Esophagus (tissue), 2 donors: ENCODE data around the gene SLC4A1AP. TPM values are rescaled to one million over a fixed set of nuclear protein-coding genes. Genes with fewer than 3 reads are reported as not detected.

Experiments
- H3K27ac ChIP-seq, 2 donors: one replicate each; pipeline ENCODE4 v1.5.1; 2013; ENCODE audit warnings: low read depth in 2 of 2, mild to moderate bottlenecking in 2 of 2, inconsistent platforms in 1 of 2, low read length in 1 of 2, moderate library complexity in 1 of 2
- H3K27me3 ChIP-seq, 2 donors: one replicate each; pipeline ENCODE4 v1.6.1; 2013; ENCODE audit warnings: low read length in 2 of 2, control low read depth in 1 of 2, mild to moderate bottlenecking in 1 of 2; ENCODE audit not compliant: insufficient read depth in 2 of 2, control insufficient read depth in 1 of 2
- H3K36me3 ChIP-seq, 2 donors: one replicate each; pipeline ENCODE4 v1.6.1; 2013; ENCODE audit warnings: low read length in 1 of 2; ENCODE audit not compliant: control insufficient read depth in 2 of 2, insufficient read depth in 2 of 2
- H3K4me1 ChIP-seq, 2 donors: one replicate each; pipeline ENCODE4 v1.6.1; 2013; ENCODE audit warnings: low read length in 1 of 2; ENCODE audit not compliant: control insufficient read depth in 2 of 2, insufficient read depth in 2 of 2
- H3K4me3 ChIP-seq, 2 donors: one replicate each; pipeline ENCODE4 v1.5.1; 2013; ENCODE audit warnings: low read length in 2 of 2, mild to moderate bottlenecking in 2 of 2, low read depth in 1 of 2, moderate library complexity in 1 of 2
- H3K9me3 ChIP-seq, 2 donors: one replicate each; pipeline ENCODE4 v1.6.1; 2013; ENCODE audit warnings: mild to moderate bottlenecking in 2 of 2, low read depth in 1 of 2, low read length in 1 of 2, moderate library complexity in 1 of 2; ENCODE audit not compliant: control insufficient read depth in 2 of 2, insufficient read depth in 1 of 2
- WGBS, 2 donors: extraction: QIAGEN DNeasy Blood & Tissue Kit; methylation state at CpG; one replicate each; pipeline ENCODE4 v1.1.7; 2013; 5-methylcytosine and 5-hydroxymethylcytosine counted together
- polyA plus RNA-seq, 2 donors: library from polyadenylated mRNA; stranded (reverse); fragments of 200-250 nt; gene quantifications; one replicate each; pipeline ENCODE4 v1.2.3, GENCODE V29; 2013
- donor health status: healthy with polysubstance abuse.
- donor health status: Bipolar disorder and iron deficiency.

SLC4A1AP gene
- polyA plus RNA-seq, 2 donors = 10.0 to 15.1 TPM

GRCh38 chr2:27723372-27724144, 59.9 kb downstream of the SLC4A1AP start:
- WGBS, 2 donors = 30 to 36% methylated on average over 11 of the region's 11 CpGs
- no peaks in the 10 kb centered on the region for H3K27me3 ChIP-seq

GRCh38 chr2:27724191-27724590, 60.5 kb downstream of the SLC4A1AP start:
- H3K27ac ChIP-seq = peak overlapping the region in 1 of 2 donors; percentile 6
- no peaks in the 10 kb centered on the region for H3K27me3 ChIP-seq
- H3K9me3 ChIP-seq = no peaks in the 10 kb centered on the region
- H3K4me1 ChIP-seq = peaks cover 0 to 2% of the 10 kb centered on the region in 2 donors
- H3K36me3 ChIP-seq = no peaks in the 10 kb centered on the region
- no peak overlapping the region for H3K4me3 ChIP-seq
- WGBS, 2 donors = 76 to 84% methylated on average over 3 of the region's 3 CpGs

More at GRCh38 chr2:27723372-27724144, 59.9 kb downstream of the SLC4A1AP start:
- H3K27ac ChIP-seq = peak overlapping the region; percentile 47 to 62
- peaks cover 0 to 2% of the 10 kb centered on the region in 2 donors for H3K4me1 ChIP-seq
- no peaks in the 10 kb centered on the region for H3K36me3 ChIP-seq
- no peak overlapping the region for H3K4me3 ChIP-seq
- no peaks in the 10 kb centered on the region for H3K9me3 ChIP-seq

- Histone ChIP-seq H3K4me3 (no peak overlapping the region), H3K36me3 (no peaks in the 10 kb centered on the region), H3K27me3 (no peaks in the 10 kb centered on the region), H3K27ac (peak overlapping the region in 1 of 2 donors; percentile 57), H3K9me3 (no peaks in the 10 kb centered on the region), H3K4me1 (no peaks in the 10 kb centered on the region)
- WGBS, 2 donors = 62 to 74% methylated on average over 5 of the region's 5 CpGs
These were observed 61.4 kb downstream of the SLC4A1AP start for GRCh38 chr2:27724905-27725701.

- no peaks in the 10 kb centered on the region for H3K4me1 ChIP-seq
- H3K9me3 ChIP-seq = no peaks in the 10 kb centered on the region
- H3K27ac ChIP-seq = no peak overlapping the region
- no peaks in the 10 kb centered on the region for H3K36me3 ChIP-seq
- H3K4me3 ChIP-seq = no peak overlapping the region
- H3K27me3 ChIP-seq = no peaks in the 10 kb centered on the region
- 73 to 82% methylated on average over 9 of the region's 9 CpGs for WGBS, 2 donors
These were observed 63.6 kb downstream of the SLC4A1AP start for GRCh38 chr2:27727257-27727656.

GRCh38 chr2:27728081-27728858, 64.6 kb downstream of the SLC4A1AP start:
- Histone ChIP-seq H3K4me3 (no peak overlapping the region), H3K36me3 (no peaks in the 10 kb centered on the region), H3K27ac (peak overlapping the region in 1 of 2 donors; percentile 1), H3K9me3 (no peaks in the 10 kb centered on the region), H3K27me3 (no peaks in the 10 kb centered on the region), H3K4me1 (no peaks in the 10 kb centered on the region)
- 79 to 83% methylated on average over 5 of the region's 5 CpGs for WGBS, 2 donors

GRCh38 chr2:27729198-27729597, 65.5 kb downstream of the SLC4A1AP start:
- no peaks in the 10 kb centered on the region for H3K9me3 ChIP-seq
- no peaks in the 10 kb centered on the region for H3K27me3 ChIP-seq
- H3K4me3 ChIP-seq = no peak overlapping the region
- H3K27ac ChIP-seq = no peak overlapping the region
- 37 to 57% methylated on average over 4 of the region's 4 CpGs for WGBS, 2 donors
- no peaks in the 10 kb centered on the region for H3K36me3 ChIP-seq
- no peaks in the 10 kb centered on the region for H3K4me1 ChIP-seq

GRCh38 chr2:27729614-27730013, 65.9 kb downstream of the SLC4A1AP start:
- Histone ChIP-seq H3K4me3 (no peak overlapping the region), H3K36me3 (no peaks in the 10 kb centered on the region), H3K9me3 (no peaks in the 10 kb centered on the region), H3K4me1 (no peaks in the 10 kb centered on the region), H3K27me3 (no peaks in the 10 kb centered on the region), H3K27ac (no peak overlapping the region)
- WGBS, 2 donors = 95 to 96% methylated on average over 4 of the region's 4 CpGs

GRCh38 chr2:27730261-27730662, 66.6 kb downstream of the SLC4A1AP start:
- 59 to 64% methylated on average over 3 of the region's 3 CpGs for WGBS, 2 donors

GRCh38 chr2:27730980-27731691, 67.4 kb downstream of the SLC4A1AP start:
- WGBS, 2 donors = 43 to 49% methylated on average over 4 of the region's 4 CpGs
- no peak overlapping the region for H3K4me3 ChIP-seq
- no peaks in the 10 kb centered on the region for H3K36me3 ChIP-seq
- peak overlapping the region in 1 of 2 donors; percentile 29 for H3K27ac ChIP-seq
- no peaks in the 10 kb centered on the region for H3K9me3 ChIP-seq
- H3K27me3 ChIP-seq = no peaks in the 10 kb centered on the region
- peaks cover 4 to 9% of the 10 kb centered on the region in 2 donors for H3K4me1 ChIP-seq

More at GRCh38 chr2:27730261-27730662, 66.6 kb downstream of the SLC4A1AP start:
- Histone ChIP-seq H3K27ac (no peak overlapping the region), H3K4me1 (peaks cover 0 to 3% of the 10 kb centered on the region in 2 donors), H3K36me3 (no peaks in the 10 kb centered on the region), H3K9me3 (no peaks in the 10 kb centered on the region), H3K4me3 (no peak overlapping the region), H3K27me3 (no peaks in the 10 kb centered on the region)
